ENCODE results near the gene SLK.

Gene SLK

DNA sequence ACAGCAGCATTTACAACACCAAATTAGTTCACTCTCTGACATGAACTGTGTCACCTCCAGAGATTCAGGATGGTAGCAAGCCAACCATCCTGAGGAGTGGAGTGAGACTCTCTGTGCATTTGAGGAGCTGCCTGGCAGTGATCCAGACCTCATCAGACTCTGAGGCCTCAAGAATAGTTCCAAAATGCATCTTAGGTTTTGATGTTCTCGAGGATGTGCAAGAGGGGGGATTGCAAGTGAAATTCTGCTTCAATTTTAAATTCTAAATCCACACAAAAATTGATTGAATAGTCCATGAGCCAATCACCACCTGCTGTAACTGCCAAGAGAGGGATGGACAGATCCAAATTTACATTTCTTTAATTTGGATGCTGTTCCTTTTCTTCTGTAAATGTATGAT, 49.7 kb downstream of the SLK start:
- TF ChIP-seq, protein P1, sequence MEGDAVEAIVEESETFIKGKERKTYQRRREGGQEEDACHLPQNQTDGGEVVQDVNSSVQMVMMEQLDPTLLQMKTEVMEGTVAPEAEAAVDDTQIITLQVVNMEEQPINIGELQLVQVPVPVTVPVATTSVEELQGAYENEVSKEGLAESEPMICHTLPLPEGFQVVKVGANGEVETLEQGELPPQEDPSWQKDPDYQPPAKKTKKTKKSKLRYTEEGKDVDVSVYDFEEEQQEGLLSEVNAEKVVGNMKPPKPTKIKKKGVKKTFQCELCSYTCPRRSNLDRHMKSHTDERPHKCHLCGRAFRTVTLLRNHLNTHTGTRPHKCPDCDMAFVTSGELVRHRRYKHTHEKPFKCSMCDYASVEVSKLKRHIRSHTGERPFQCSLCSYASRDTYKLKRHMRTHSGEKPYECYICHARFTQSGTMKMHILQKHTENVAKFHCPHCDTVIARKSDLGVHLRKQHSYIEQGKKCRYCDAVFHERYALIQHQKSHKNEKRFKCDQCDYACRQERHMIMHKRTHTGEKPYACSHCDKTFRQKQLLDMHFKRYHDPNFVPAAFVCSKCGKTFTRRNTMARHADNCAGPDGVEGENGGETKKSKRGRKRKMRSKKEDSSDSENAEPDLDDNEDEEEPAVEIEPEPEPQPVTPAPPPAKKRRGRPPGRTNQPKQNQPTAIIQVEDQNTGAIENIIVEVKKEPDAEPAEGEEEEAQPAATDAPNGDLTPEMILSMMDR (IDR thresholded peaks at IDR 0.05; ENCODE audit: low read depth, low read length, missing control alignments) = no peak
- Histone ChIP-seq H3K4me3 (ENCODE audit: low read depth, low read length) (no peak overlapping the region), H3K27me3 (replicated peaks) (no peaks in the 10 kb centered on the region), H3K36me3 (replicated peaks) (peaks cover 18% of the 10 kb centered on the region), H3K27ac (no peak overlapping the region)
- no peak for DNase-seq
- in situ Hi-C loops (cut with HindIII; ENCODE audit: low pct_ligation_motif_present, low sequenced_read_pairs) = no loop called here

DNA sequence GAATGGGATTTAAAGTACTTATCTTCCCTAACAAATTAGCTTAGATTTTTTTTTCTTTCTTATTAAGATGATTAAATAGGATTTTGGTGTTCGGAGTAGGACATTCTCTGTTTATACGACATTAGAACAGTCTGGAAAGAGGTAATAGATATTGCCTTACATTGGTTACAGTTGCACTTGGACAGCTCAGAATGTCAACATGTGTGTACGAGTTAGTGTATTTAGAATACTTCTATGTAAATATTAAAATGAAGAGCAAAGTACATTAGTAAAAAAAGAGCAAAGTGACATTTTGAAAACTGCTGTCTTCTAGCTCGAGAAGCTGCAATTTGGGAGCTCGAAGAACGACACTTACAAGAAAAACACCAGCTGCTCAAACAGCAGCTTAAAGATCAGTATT, 51.5 kb downstream of the SLK start:
- Histone ChIP-seq H3K4me3 (ENCODE audit: low read depth, low read length) (no peak overlapping the region), H3K36me3 (replicated peaks) (peaks cover 29% of the 10 kb centered on the region), H3K27me3 (replicated peaks) (no peaks in the 10 kb centered on the region), H3K27ac (no peak overlapping the region)
- no peak for DNase-seq
- TF ChIP-seq, protein P1 (IDR thresholded peaks at IDR 0.05; ENCODE audit: low read depth, low read length, missing control alignments) = no peak
- in situ Hi-C loops (cut with HindIII; ENCODE audit: low pct_ligation_motif_present, low sequenced_read_pairs) = no loop called here

DNA sequence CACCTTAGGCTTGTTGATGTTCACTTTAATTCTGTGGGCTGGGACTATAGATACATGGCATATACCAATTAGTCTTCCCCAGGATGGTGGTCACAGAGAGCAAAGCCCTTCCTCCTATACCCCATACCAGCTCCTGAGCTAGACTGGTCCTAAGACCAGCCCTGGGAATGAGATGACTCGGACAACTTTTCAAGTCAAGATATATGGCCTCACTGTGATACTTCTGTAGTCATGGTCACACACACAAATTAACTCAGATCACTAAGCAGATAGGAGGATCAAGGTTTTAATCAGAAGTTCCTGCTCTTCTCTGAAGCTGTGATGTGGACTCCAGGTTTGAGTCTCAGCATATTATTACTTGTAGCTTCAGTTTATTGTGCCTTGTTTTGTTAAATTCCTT, 53.1 kb downstream of the SLK start:
- H3K4me3 ChIP-seq (ENCODE audit: low read depth, low read length) = no peak overlapping the region
- H3K27ac ChIP-seq = no peak overlapping the region
- H3K27me3 ChIP-seq (replicated peaks) = no peaks in the 10 kb centered on the region
- in situ Hi-C loops (cut with HindIII; ENCODE audit: low pct_ligation_motif_present, low sequenced_read_pairs) = no loop called here
- TF ChIP-seq, protein P1 (IDR thresholded peaks at IDR 0.05; ENCODE audit: low read depth, low read length, missing control alignments) = no peak
- H3K36me3 ChIP-seq (replicated peaks) = peaks cover 38% of the 10 kb centered on the region
- DNase-seq = no peak

GRCh38 chr10:104021246-104021645, 54.3 kb downstream of the SLK start:
- in situ Hi-C loops (cut with HindIII; ENCODE audit: low pct_ligation_motif_present, low sequenced_read_pairs) = no loop called here
- DNase-seq = no peak
- Histone ChIP-seq H3K36me3 (replicated peaks) (peaks cover 45% of the 10 kb centered on the region), H3K27me3 (replicated peaks) (no peaks in the 10 kb centered on the region), H3K27ac (no peak overlapping the region), H3K4me3 (ENCODE audit: low read depth, low read length) (no peak overlapping the region)
- TF ChIP-seq, protein P1 (IDR thresholded peaks at IDR 0.05; ENCODE audit: low read depth, low read length, missing control alignments) = no peak

DNA sequence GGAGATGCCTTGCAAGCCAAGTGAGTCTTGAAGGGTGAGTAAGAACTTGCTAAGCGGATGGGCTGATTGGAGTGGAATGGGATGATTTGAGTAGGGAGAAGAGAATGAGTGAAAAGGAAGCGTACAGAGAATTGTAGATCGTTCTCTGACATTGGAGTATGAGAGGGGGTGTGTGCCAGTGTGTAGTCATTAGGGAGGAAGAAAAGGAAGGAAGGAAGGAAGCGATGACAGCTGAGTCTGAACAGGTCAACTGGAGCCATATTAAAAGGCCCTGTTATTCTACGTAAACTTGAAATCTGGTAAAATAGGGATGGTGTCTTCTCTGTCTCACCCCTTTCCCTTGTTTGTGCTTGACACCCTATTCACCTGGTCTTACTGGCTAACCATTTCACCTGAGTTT, 55.1 kb downstream of the SLK start:
- in situ Hi-C loops (cut with HindIII; ENCODE audit: low pct_ligation_motif_present, low sequenced_read_pairs) = no loop called here
- Histone ChIP-seq H3K27ac (no peak overlapping the region), H3K4me3 (ENCODE audit: low read depth, low read length) (no peak overlapping the region), H3K36me3 (replicated peaks) (peaks cover 45% of the 10 kb centered on the region), H3K27me3 (replicated peaks) (no peaks in the 10 kb centered on the region)
- DNase-seq = no peak
- TF ChIP-seq, protein P1 (IDR thresholded peaks at IDR 0.05; ENCODE audit: low read depth, low read length, missing control alignments) = no peak

GRCh38 chr10:104025524-104025923, 58.6 kb downstream of the SLK start:
- in situ Hi-C loops (cut with HindIII; ENCODE audit: low pct_ligation_motif_present, low sequenced_read_pairs) = no loop called here
- TF ChIP-seq, protein P1 (IDR thresholded peaks at IDR 0.05; ENCODE audit: low read depth, low read length, missing control alignments) = no peak
- Histone ChIP-seq H3K27me3 (replicated peaks) (no peaks in the 10 kb centered on the region), H3K27ac (no peak overlapping the region), H3K4me3 (ENCODE audit: low read depth, low read length) (no peak overlapping the region), H3K36me3 (replicated peaks) (peaks cover 30% of the 10 kb centered on the region)
- no peak for DNase-seq

All from brain microvascular endothelial cell (primary cell).